ENCODE measurements around the gene DLX5. TPM values are rescaled to one million over a fixed set of nuclear protein-coding genes. Genes with fewer than 3 reads are reported as not detected.

DLX5 gene
- total RNA-seq, 4 donors from 2014 or later: 20.9 to 45.9 (median 35.3) TPM

Other genes starting within 250 kb of the DLX5 start
- gene DLX6, start 19.3 kb downstream of the DLX5 start, total RNA-seq: 1 to 10 TPM in 3 of 4 donors, under 1 TPM in 1; 0.59 to 5.0 (median 1.6) TPM
- 1 to 10 TPM; 4.0 to 8.9 (median 4.4) TPM for gene SDHAF3, start 92.9 kb upstream of the DLX5 start, total RNA-seq